Mucosa of stomach (tissue), 1 donor: ENCODE results near the gene TLK2.

Experiments used
- H3K27me3 ChIP-seq: one replicate; pipeline ENCODE4 v1.7.0; 2013; ENCODE audit warnings: mild to moderate bottlenecking, low read length; ENCODE audit not compliant: control insufficient read depth, insufficient read depth
- H3K36me3 ChIP-seq: one replicate; pipeline ENCODE4 v1.7.0; 2013; ENCODE audit warnings: low read length; ENCODE audit not compliant: control insufficient read depth, insufficient read depth
- H3K4me1 ChIP-seq: one replicate; pipeline ENCODE4 v1.7.0; 2013; ENCODE audit warnings: mild to moderate bottlenecking, low read length; ENCODE audit not compliant: control insufficient read depth, insufficient read depth
- H3K4me3 ChIP-seq: one replicate; pipeline ENCODE4 v1.7.0; 2013; ENCODE audit warnings: low read length
- H3K9ac ChIP-seq: one replicate; pipeline ENCODE4 v1.7.0; 2013; ENCODE audit warnings: mild to moderate bottlenecking, low read length, moderate library complexity
- H3K9me3 ChIP-seq: one replicate; pipeline ENCODE4 v1.7.0; 2013; ENCODE audit warnings: mild to moderate bottlenecking, low read length, moderate library complexity; ENCODE audit not compliant: control insufficient read depth
- donor health status: Pancreatic carcinoma.

TLK2 gene

GRCh38 chr17:62648251-62648955, 169.8 kb downstream of the TLK2 start:
- Histone ChIP-seq H3K36me3 (no peaks in the 10 kb centered on the region), H3K4me1 (peaks cover 12% of the 10 kb centered on the region), H3K9me3 (no peaks in the 10 kb centered on the region), H3K4me3 (no peak overlapping the region), H3K27me3 (no peaks in the 10 kb centered on the region), H3K9ac (no peak overlapping the region)

DNA sequence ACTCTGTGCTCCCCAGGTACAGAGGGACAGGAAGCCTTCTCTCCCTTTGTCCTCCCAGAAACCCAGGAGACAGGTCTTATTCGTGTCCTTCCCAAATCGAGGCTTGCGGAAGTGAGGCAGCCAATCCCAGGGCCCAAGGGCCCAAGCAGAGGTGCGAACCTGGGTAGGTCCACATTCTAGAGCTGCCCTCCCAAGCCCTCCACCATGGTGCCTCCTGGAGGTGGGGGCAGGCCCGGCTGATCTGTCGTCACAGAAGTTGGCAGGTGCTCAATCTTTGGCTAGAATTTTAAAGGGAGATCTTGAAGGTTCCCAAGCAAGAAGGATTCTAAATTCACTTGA, 170.3 kb downstream of the TLK2 start:
- Histone ChIP-seq H3K4me3 (no peak overlapping the region), H3K9ac (no peak overlapping the region), H3K36me3 (no peaks in the 10 kb centered on the region), H3K27me3 (no peaks in the 10 kb centered on the region), H3K4me1 (peaks cover 17% of the 10 kb centered on the region), H3K9me3 (no peaks in the 10 kb centered on the region)

GRCh38 chr17:62649570-62649969, 170.9 kb downstream of the TLK2 start:
- Histone ChIP-seq H3K9ac (no peak overlapping the region), H3K4me3 (no peak overlapping the region), H3K4me1 (peaks cover 23% of the 10 kb centered on the region), H3K36me3 (no peaks in the 10 kb centered on the region), H3K27me3 (no peaks in the 10 kb centered on the region), H3K9me3 (no peaks in the 10 kb centered on the region)

GRCh38 chr17:62650587-62650986, 172.0 kb downstream of the TLK2 start:
- Histone ChIP-seq H3K9me3 (no peaks in the 10 kb centered on the region), H3K4me3 (no peak overlapping the region), H3K9ac (no peak overlapping the region), H3K27me3 (no peaks in the 10 kb centered on the region), H3K36me3 (no peaks in the 10 kb centered on the region), H3K4me1 (peaks cover 24% of the 10 kb centered on the region)

DNA sequence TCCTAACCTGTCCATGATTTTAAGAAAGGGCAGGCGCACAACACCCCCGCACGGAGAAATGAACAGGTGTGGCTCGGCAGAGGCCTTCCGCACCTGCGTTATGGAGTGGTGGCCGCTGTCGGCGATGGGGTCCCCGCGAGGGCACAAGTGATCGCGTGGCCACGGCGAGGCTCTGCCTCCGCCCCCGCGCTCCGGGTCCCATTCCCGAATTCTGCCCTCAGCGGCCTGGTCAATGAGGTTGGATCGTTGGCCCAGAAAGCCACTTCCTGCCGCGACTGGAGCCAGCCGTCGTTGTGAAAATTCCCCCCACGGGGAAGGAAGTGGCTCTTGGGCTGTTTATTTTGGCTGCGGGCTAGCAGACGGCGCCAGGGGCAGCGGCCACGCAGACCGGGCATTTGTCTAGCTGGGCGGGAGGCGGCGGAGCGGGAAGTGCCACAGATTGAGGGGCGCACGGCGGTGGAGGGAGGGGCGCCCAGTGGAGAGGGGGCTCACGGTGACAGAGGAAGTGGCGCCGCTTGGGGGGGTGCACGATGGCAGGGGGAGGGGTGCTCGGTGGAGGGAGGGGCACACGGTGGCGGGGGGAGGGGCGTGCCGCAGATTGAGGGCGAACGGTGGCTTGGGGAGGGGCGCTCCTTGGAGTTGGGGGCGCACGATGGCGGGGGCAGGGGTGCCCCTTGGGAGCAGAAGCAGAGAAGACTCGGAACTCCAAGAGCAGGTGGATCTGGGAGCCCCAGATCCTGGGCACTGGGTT, 173.8 kb downstream of the TLK2 start:
- Histone ChIP-seq H3K27me3 (no peaks in the 10 kb centered on the region), H3K36me3 (no peaks in the 10 kb centered on the region), H3K9ac (peak overlapping the region; percentile 58), H3K4me1 (peaks cover 24% of the 10 kb centered on the region), H3K4me3 (peak overlapping the region; percentile 19), H3K9me3 (no peaks in the 10 kb centered on the region)

- Histone ChIP-seq H3K9ac (peak overlapping the region; percentile 58), H3K36me3 (no peaks in the 10 kb centered on the region), H3K4me3 (peak overlapping the region; percentile 19), H3K4me1 (peaks cover 24% of the 10 kb centered on the region), H3K27me3 (no peaks in the 10 kb centered on the region), H3K9me3 (no peaks in the 10 kb centered on the region)
These were observed 174.6 kb downstream of the TLK2 start for GRCh38 chr17:62653002-62653825.

DNA sequence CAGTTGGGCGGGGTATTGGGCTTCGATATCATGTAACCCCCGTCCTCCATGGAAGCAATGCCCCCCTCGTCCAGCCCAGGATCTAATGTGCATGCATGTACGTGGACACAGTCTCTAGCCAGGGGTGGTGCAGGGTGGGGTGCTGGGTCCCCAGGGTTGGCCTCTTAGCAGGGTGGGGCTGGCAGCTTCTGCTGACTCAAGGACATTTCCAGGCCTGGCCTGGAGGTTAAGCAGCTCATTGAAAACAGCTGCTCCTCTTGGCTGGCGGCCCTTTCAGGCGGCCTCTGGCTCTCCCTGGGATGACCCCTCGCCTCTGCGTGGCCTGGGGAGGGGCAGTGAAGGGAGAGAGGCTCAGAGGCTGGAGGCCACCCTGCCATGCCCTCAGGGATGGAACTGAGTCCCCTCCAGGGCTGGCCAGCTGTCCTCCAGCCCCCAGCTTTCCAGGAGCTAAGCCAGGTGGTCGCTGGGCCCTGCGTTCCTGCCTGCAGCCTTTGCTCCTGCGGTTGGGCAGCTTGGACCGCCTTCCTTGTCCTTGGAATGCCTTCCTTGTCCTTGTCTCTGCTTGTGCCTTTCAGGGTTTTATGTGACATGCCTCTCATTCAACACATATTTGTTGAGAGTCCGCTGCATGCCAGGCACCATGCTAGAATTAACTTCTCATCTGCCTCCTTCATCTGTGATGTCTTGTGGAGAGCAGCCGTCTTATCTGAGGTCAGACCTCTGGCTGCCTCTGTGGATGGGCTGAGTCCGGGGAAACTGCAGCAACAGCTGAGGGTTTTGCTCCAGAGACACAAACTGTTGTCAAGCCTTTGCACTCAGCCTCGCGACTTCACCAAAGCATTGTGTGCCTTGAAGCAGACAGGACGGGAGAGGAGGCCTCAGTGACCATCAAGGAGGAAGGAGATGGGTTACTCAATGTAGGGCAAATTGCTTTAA, 175.5 kb downstream of the TLK2 start:
- peaks cover 24% of the 10 kb centered on the region for H3K4me1 ChIP-seq
- H3K4me3 ChIP-seq, result no peak overlapping the region

GRCh38 chr17:62655656-62656055, 177.0 kb downstream of the TLK2 start:
- no peak overlapping the region for H3K9ac ChIP-seq
- no peak overlapping the region for H3K4me3 ChIP-seq
- H3K9me3 ChIP-seq, result no peaks in the 10 kb centered on the region
- peaks cover 24% of the 10 kb centered on the region for H3K4me1 ChIP-seq
- H3K27me3 ChIP-seq, result no peaks in the 10 kb centered on the region
- no peaks in the 10 kb centered on the region for H3K36me3 ChIP-seq

More for the DNA sequence above, 175.5 kb downstream of the TLK2 start:
- H3K27me3 ChIP-seq, result no peaks in the 10 kb centered on the region
- no peaks in the 10 kb centered on the region for H3K36me3 ChIP-seq
- no peak overlapping the region for H3K9ac ChIP-seq
- no peaks in the 10 kb centered on the region for H3K9me3 ChIP-seq

- H3K9me3 ChIP-seq, result no peaks in the 10 kb centered on the region
- peaks cover 24% of the 10 kb centered on the region for H3K4me1 ChIP-seq
- no peaks in the 10 kb centered on the region for H3K27me3 ChIP-seq
- H3K9ac ChIP-seq, result no peak overlapping the region
- H3K4me3 ChIP-seq, result no peak overlapping the region
- no peaks in the 10 kb centered on the region for H3K36me3 ChIP-seq
These were observed 177.8 kb downstream of the TLK2 start for GRCh38 chr17:62656446-62656845.

- Histone ChIP-seq H3K36me3 (no peaks in the 10 kb centered on the region), H3K9ac (no peak overlapping the region), H3K4me1 (peaks cover 22% of the 10 kb centered on the region), H3K9me3 (no peaks in the 10 kb centered on the region), H3K4me3 (no peak overlapping the region), H3K27me3 (no peaks in the 10 kb centered on the region)
These were observed 178.6 kb downstream of the TLK2 start for GRCh38 chr17:62657145-62657665.

DNA sequence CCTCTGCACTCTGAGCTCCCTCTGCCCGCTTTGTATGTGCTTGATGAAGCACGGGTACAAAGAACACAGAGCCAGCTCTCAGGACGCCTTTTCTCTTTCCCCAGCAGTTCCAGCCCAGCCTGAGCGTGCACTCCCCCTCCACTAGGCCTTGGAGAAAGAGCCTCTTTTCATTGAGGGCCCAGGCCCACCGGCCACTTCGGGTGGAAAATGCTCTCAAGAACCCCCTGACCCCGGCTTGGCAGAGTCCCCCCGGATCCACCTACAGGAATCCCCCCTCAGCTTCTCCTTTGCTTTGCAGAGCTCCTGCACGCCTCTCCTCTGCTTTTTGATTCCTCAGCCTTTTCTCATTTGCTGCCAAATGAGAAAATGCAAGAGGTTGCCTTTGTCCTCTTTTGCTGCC, 179.1 kb downstream of the TLK2 start:
- Histone ChIP-seq H3K9me3 (no peaks in the 10 kb centered on the region), H3K36me3 (no peaks in the 10 kb centered on the region), H3K4me1 (peaks cover 20% of the 10 kb centered on the region), H3K9ac (no peak overlapping the region), H3K4me3 (no peak overlapping the region), H3K27me3 (no peaks in the 10 kb centered on the region)
